HEK293 (cell line): ENCODE measurements around the gene OR10P1.

ENCODE experiments used
- BCL11B ChIP-seq: fragments of 450-650 bp; formaldehyde crosslinking; IDR thresholded peaks from 2 replicates; pipeline ENCODE4 v1.5.1; 2016; ENCODE audit warnings: low read depth, missing biosample characterization, missing genetic modification characterization
- GLIS2 ChIP-seq: fragments of 450-650 bp; formaldehyde crosslinking; IDR thresholded peaks from 2 replicates; pipeline ENCODE4 v1.5.1; 2016; ENCODE audit warnings: missing biosample characterization, missing genetic modification characterization
- HIC1 ChIP-seq: fragments of 450-650 bp; formaldehyde crosslinking; IDR thresholded peaks from 2 replicates; pipeline ENCODE4 v1.5.1; 2016; ENCODE audit warnings: missing biosample characterization, missing genetic modification characterization
- KLF10 ChIP-seq: fragments of 450-650 bp; IDR thresholded peaks from 2 replicates; pipeline ENCODE4 v1.5.1; 2018; ENCODE audit warnings: missing biosample characterization, mild to moderate bottlenecking, missing genetic modification characterization
- KLF16 ChIP-seq: fragments of 450-650 bp; formaldehyde crosslinking; IDR thresholded peaks from 2 replicates; pipeline ENCODE4 v1.5.1; 2017; ENCODE audit warnings: missing biosample characterization, missing genetic modification characterization
- KLF17 ChIP-seq: fragments of 450-650 bp; formaldehyde crosslinking; IDR thresholded peaks from 2 replicates; pipeline ENCODE4 v1.5.1; 2016; ENCODE audit warnings: missing biosample characterization, missing genetic modification characterization
- KLF8 ChIP-seq: fragments of 450-650 bp; formaldehyde crosslinking; IDR thresholded peaks from 2 replicates; pipeline ENCODE4 v1.5.1; 2016; ENCODE audit warnings: missing biosample characterization, missing genetic modification characterization
- MYNN ChIP-seq: fragments of 450-650 bp; formaldehyde crosslinking; IDR thresholded peaks from 2 replicates; pipeline ENCODE4 v1.5.1; 2016; ENCODE audit warnings: missing biosample characterization, missing genetic modification characterization, borderline replicate concordance
- MZF1 ChIP-seq: fragments of 450-650 bp; formaldehyde crosslinking; IDR thresholded peaks from 2 replicates; pipeline ENCODE4 v1.5.1; 2017; ENCODE audit warnings: missing biosample characterization, missing genetic modification characterization, borderline replicate concordance
- REPIN1 ChIP-seq: fragments of 450-650 bp; formaldehyde crosslinking; IDR thresholded peaks from 2 replicates; pipeline ENCODE4 v1.5.1; 2017; ENCODE audit warnings: missing biosample characterization, missing genetic modification characterization, low read depth
- SCRT2 ChIP-seq: fragments of 450-650 bp; formaldehyde crosslinking; IDR thresholded peaks from 2 replicates; pipeline ENCODE4 v1.5.1; 2016; ENCODE audit warnings: missing biosample characterization, missing genetic modification characterization
- SP3 ChIP-seq: fragments of 450-650 bp; formaldehyde crosslinking; IDR thresholded peaks from 2 replicates; pipeline ENCODE4 v1.5.1; 2016; ENCODE audit warnings: missing biosample characterization, missing genetic modification characterization
- ZBTB10 ChIP-seq: fragments of 450-650 bp; formaldehyde crosslinking; IDR thresholded peaks from 2 replicates; pipeline ENCODE4 v1.5.1; 2016; ENCODE audit warnings: missing biosample characterization, missing genetic modification characterization
- ZEB2 ChIP-seq: fragments of 450-650 bp; formaldehyde crosslinking; IDR thresholded peaks from 2 replicates; pipeline ENCODE4 v1.5.1; 2016; ENCODE audit warnings: missing biosample characterization, missing genetic modification characterization
- ZNF155 ChIP-seq: fragments of 450-650 bp; formaldehyde crosslinking; IDR thresholded peaks from 2 replicates; pipeline ENCODE4 v1.5.1; 2016; ENCODE audit warnings: missing biosample characterization, missing genetic modification characterization
- ZNF23 ChIP-seq: fragments of 450-650 bp; formaldehyde crosslinking; IDR thresholded peaks from 2 replicates; pipeline ENCODE4 v1.5.1; 2016; ENCODE audit warnings: missing biosample characterization, missing genetic modification characterization, borderline replicate concordance
- ZNF280D ChIP-seq: fragments of 450-650 bp; formaldehyde crosslinking; IDR thresholded peaks from 2 replicates; pipeline ENCODE4 v1.5.1; 2016; ENCODE audit warnings: missing biosample characterization, missing genetic modification characterization
- ZNF37A ChIP-seq: fragments of 450-650 bp; IDR thresholded peaks from 2 replicates; pipeline ENCODE4 v1.5.1; 2018; ENCODE audit warnings: missing biosample characterization, missing genetic modification characterization
- ZNF423 ChIP-seq: fragments of 450-650 bp; formaldehyde crosslinking; IDR thresholded peaks from 2 replicates; pipeline ENCODE4 v1.5.1; 2016; ENCODE audit warnings: missing biosample characterization, missing genetic modification characterization
- ZNF548 ChIP-seq: fragments of 450-650 bp; formaldehyde crosslinking; IDR thresholded peaks from 2 replicates; pipeline ENCODE4 v1.5.1; 2016; ENCODE audit warnings: missing biosample characterization, missing genetic modification characterization
- ZNF555 ChIP-seq: fragments of 450-650 bp; formaldehyde crosslinking; conservative IDR thresholded peaks from 2 replicates; pipeline ENCODE4 v1.5.1; 2017; ENCODE audit warnings: missing biosample characterization, mild to moderate bottlenecking, missing genetic modification characterization, inconsistent platforms
- ZNF558 ChIP-seq: fragments of 450-650 bp; formaldehyde crosslinking; IDR thresholded peaks from 2 replicates; pipeline ENCODE4 v1.5.1; 2016; ENCODE audit warnings: missing biosample characterization, missing genetic modification characterization
- ZNF571 ChIP-seq: fragments of 450-650 bp; formaldehyde crosslinking; IDR thresholded peaks from 2 replicates; pipeline ENCODE4 v1.5.0; 2017; ENCODE audit warnings: missing biosample characterization, missing genetic modification characterization
- ZNF585B ChIP-seq: fragments of 450-650 bp; formaldehyde crosslinking; IDR thresholded peaks from 2 replicates; pipeline ENCODE4 v1.5.1; 2016; ENCODE audit warnings: missing biosample characterization, missing genetic modification characterization
- ZNF596 ChIP-seq: fragments of 450-650 bp; IDR thresholded peaks from 2 replicates; pipeline ENCODE4 v1.5.0; 2018; ENCODE audit warnings: missing biosample characterization, mild to moderate bottlenecking, missing genetic modification characterization, moderate library complexity
- ZNF600 ChIP-seq: fragments of 450-650 bp; formaldehyde crosslinking; IDR thresholded peaks from 2 replicates; pipeline ENCODE4 v1.5.1; 2016; ENCODE audit warnings: missing biosample characterization, missing genetic modification characterization
- ZNF623 ChIP-seq: fragments of 450-650 bp; formaldehyde crosslinking; IDR thresholded peaks from 2 replicates; pipeline ENCODE4 v1.5.1; 2016; ENCODE audit warnings: missing biosample characterization, missing genetic modification characterization
- ZNF660 ChIP-seq: fragments of 450-650 bp; IDR thresholded peaks from 2 replicates; pipeline ENCODE4 v1.5.1; 2018; ENCODE audit warnings: missing biosample characterization, mild to moderate bottlenecking, missing genetic modification characterization
- ZNF677 ChIP-seq: fragments of 450-650 bp; IDR thresholded peaks from 2 replicates; pipeline ENCODE4 v1.5.0; 2018; ENCODE audit warnings: missing biosample characterization, mild to moderate bottlenecking, missing genetic modification characterization, moderate library complexity
- ZNF747 ChIP-seq: fragments of 450-650 bp; formaldehyde crosslinking; IDR thresholded peaks from 2 replicates; pipeline ENCODE4 v1.5.1; 2016; ENCODE audit warnings: missing biosample characterization, missing genetic modification characterization
- ZNF843 ChIP-seq: fragments of 450-650 bp; formaldehyde crosslinking; IDR thresholded peaks from 2 replicates; pipeline ENCODE4 v1.5.1; 2016; ENCODE audit warnings: missing biosample characterization, missing genetic modification characterization
- ZSCAN16 ChIP-seq: fragments of 450-650 bp; formaldehyde crosslinking; IDR thresholded peaks from 2 replicates; pipeline ENCODE4 v1.5.1; 2016; ENCODE audit warnings: missing biosample characterization, missing genetic modification characterization

Gene OR10P1

GRCh38 chr12:55681142-55682077 is 44.7 kb downstream of the OR10P1 start (continued):
- TF ChIP-seq GLIS2 (tag by site-specific recombination) (peak; percentile 79; the same call in 1 of the 2 replicates), MYNN (tag by site-specific recombination) (peak; percentile 86), KLF10 (tag by site-specific recombination) (peak; percentile 63), ZNF555 (no peak), ZNF747 (tag by site-specific recombination) (no peak), ZNF571 (tag by site-specific recombination) (no peak), HIC1 (peak; percentile 92), ZNF596 (tag by site-specific recombination) (no peak), MZF1 (tag by site-specific recombination) (no peak), KLF8 (tag by site-specific recombination) (peak; percentile 49; the same call in 1 of the 2 replicates), ZEB2 (peak; percentile 68), ZSCAN16 (tag by site-specific recombination) (no peak), ZNF585B (tag by site-specific recombination) (no peak), ZNF423 (tag by site-specific recombination) (no peak), ZNF623 (tag by site-specific recombination) (no peak), BCL11B (tag by site-specific recombination) (no peak; the same call in 1 of the 2 replicates), ZNF600 (tag by site-specific recombination) (peak; percentile 100), ZNF558 (no peak), ZNF280D (tag by site-specific recombination) (no peak), ZNF660 (peak; percentile 86), ZNF548 (tag by site-specific recombination) (no peak), ZNF37A (tag by site-specific recombination) (no peak), ZBTB10 (tag by site-specific recombination) (peak; percentile 59; the same call in 1 of the 2 replicates), REPIN1 (tag by site-specific recombination) (no peak), ZNF677 (tag by site-specific recombination) (no peak), ZNF155 (tag by site-specific recombination) (no peak), ZNF23 (tag by site-specific recombination) (no peak), ZNF843 (tag by site-specific recombination) (0 out of 2 replicates have a peak, but pooled peaks have one; percentile 29), KLF16 (peak; percentile 45; the same call in 1 of the 2 replicates), SP3 (tag by site-specific recombination) (peak; percentile 70), KLF17 (tag by site-specific recombination) (0 out of 2 replicates have a peak, but pooled peaks have one; percentile 35), SCRT2 (tag by site-specific recombination) (no peak)
